GM19455 (cell line): ENCODE results near the gene OR5A1.
"Not testable (repeated sequence)": the region's sequence is repeated elsewhere in the genome, so short reads cannot be mapped to it uniquely, and the experiment has no call there.

Experiments used
- ATAC-seq: cut with Tn5 transposase; IDR thresholded peaks from one replicate; pipeline ENCODE4 v1.9.1; 2021; ENCODE audit not compliant: unreplicated experiment

The OR5A1 gene

GRCh38 chr11:59436169-59436568 lies at the start of gene OR5A1:
TSS of gene OR5A1 (plus strand) at chr11:59436469. CDS start at chr11:59443169, 6,700 bp downstream.
- ATAC-seq = no peak

GRCh38 chr11:59394186-59394585 lies 42.1 kb upstream of the OR5A1 start:
- ATAC-seq = no peak

GRCh38 chr11:59400461-59401261 lies 35.6 kb upstream of the OR5A1 start:
- no peak for ATAC-seq

- no peak for ATAC-seq
Measured at GRCh38 chr11:59401262-59401552, 35.1 kb upstream of the OR5A1 start.

GRCh38 chr11:59403546-59403945 lies 32.7 kb upstream of the OR5A1 start:
- no peak for ATAC-seq

GRCh38 chr11:59413646-59414045 lies 22.6 kb upstream of the OR5A1 start:
- ATAC-seq = no peak

- ATAC-seq = no peak
Measured at GRCh38 chr11:59415111-59415510, 21.2 kb upstream of the OR5A1 start.

- no peak for ATAC-seq
Measured at GRCh38 chr11:59416613-59417012, 19.7 kb upstream of the OR5A1 start.

- no peak for ATAC-seq
Measured at GRCh38 chr11:59417023-59417422, 19.2 kb upstream of the OR5A1 start.

GRCh38 chr11:59418156-59418555 lies 18.1 kb upstream of the OR5A1 start:
- ATAC-seq = no peak

GRCh38 chr11:59423835-59424234 lies 12.4 kb upstream of the OR5A1 start:
- no peak for ATAC-seq

GRCh38 chr11:59425131-59425530 lies 11.1 kb upstream of the OR5A1 start:
- ATAC-seq = no peak

- no peak for ATAC-seq
Measured at GRCh38 chr11:59426361-59427067, 9.8 kb upstream of the OR5A1 start, which contains the start of gene OR5A2. TSS of gene OR5A2 (minus strand) at chr11:59426413. CDS start at chr11:59422953, 3,460 bp downstream.

- no peak for ATAC-seq
Measured at GRCh38 chr11:59427068-59427382, 9.2 kb upstream of the OR5A1 start.

- ATAC-seq = no peak
Measured at GRCh38 chr11:59429924-59430516, 6.2 kb upstream of the OR5A1 start.

GRCh38 chr11:59437770-59438169 lies 1.5 kb downstream of the OR5A1 start:
- ATAC-seq = no peak

GRCh38 chr11:59445624-59446023 lies 9.4 kb downstream of the OR5A1 start:
- not testable (repeated sequence) for ATAC-seq

GRCh38 chr11:59448484-59448883 lies 12.2 kb downstream of the OR5A1 start:
- ATAC-seq = no peak

GRCh38 chr11:59456661-59457060 lies 20.4 kb downstream of the OR5A1 start, which contains the start of gene OR4D6:
TSS of gene OR4D6 (plus strand) at chr11:59456961. CDS start at chr11:59456961, 0 bp downstream.
- no peak for ATAC-seq

GRCh38 chr11:59459916-59460315 lies 23.6 kb downstream of the OR5A1 start:
- ATAC-seq = no peak

- no peak for ATAC-seq
Measured at GRCh38 chr11:59463190-59463641, 26.9 kb downstream of the OR5A1 start.

GRCh38 chr11:59473015-59473414 lies 36.7 kb downstream of the OR5A1 start, which contains the start of gene OR4D10:
TSS of gene OR4D10 (plus strand) at chr11:59473315. CDS start at chr11:59477430, 4,115 bp downstream.
- no peak for ATAC-seq
